Esophagus squamous epithelium (tissue), 4 donors: Measurements from ENCODE around the gene PIK3AP1.

Experiments
- CTCF ChIP-seq, 6 experiments: fragments of 450-650 bp in 4 of 6; fragments of 200-600 bp in 2 of 6; sonication (generic) in 2 of 6; IDR thresholded peaks; one replicate each; pipeline ENCODE4 v1.5.1; 2016 to 2019; ENCODE audit warnings: antibody characterized with exemption in 6 of 6, mild to moderate bottlenecking in 4 of 6, moderate library complexity in 4 of 6
- POLR2A ChIP-seq, 4 donors: fragments of 450-650 bp; IDR thresholded peaks; one replicate each; pipeline ENCODE4 v1.6.1; 2017; ENCODE audit warnings: antibody characterized with exemption in 4 of 4, mild to moderate bottlenecking in 4 of 4, moderate library complexity in 3 of 4

DNA sequence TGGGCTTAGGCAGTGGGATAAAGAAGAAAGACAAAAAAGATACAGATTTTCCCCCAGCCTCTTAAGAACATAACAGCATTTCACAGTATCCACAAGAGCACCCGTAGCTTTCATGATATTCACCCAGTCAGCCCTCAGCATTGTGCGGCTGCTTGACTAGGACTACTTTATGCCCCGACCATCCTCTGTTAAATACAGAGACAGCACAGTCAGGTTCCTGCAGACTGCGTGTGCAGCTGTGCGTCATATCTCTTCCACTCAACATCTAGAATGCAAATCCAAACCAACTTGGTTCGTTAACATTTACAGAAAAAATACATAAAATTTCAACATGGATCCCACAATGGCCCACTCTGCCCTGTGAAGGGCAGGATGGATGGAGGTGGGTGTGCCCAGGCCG is 33.8 kb downstream of the PIK3AP1 start:
- TF ChIP-seq POLR2A (IDR thresholded peaks at IDR 0.05) = no peak
- no peak for TF ChIP-seq CTCF (IDR thresholded peaks at IDR 0.05)
